ENCODE data around the gene LORICRIN. TPM values are rescaled to one million over a fixed set of nuclear protein-coding genes. Genes with fewer than 3 reads are reported as not detected.

The LORICRIN gene
- total RNA-seq, 6 donors from 2014 or later: not detected

DNA sequence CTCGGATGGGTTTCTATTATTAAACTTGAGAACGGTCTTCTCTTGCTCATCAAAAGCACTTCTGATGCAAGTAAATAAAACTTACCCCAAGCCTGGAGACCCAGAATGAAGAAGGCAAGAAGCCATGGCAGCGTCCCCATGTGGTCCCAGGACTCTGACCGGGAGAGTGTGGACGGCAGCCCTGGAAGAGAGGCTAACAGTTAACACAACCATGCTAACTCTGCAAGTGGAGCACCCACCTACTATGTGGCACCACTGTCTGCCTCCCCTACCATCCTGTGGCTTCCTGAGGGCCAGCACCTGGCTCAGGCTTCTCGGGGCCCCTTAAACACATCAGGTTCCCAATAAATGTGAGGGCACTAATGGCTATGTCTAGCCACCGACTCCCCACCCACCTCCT lies 51.0 kb downstream of the LORICRIN start:
- Histone ChIP-seq H3K9me3 (no peaks in the 10 kb centered on the region), H3K27me3 (no peaks in the 10 kb centered on the region), H3K4me3 (no peak overlapping the region), H3K4me1 (no peaks in the 10 kb centered on the region), H3K36me3 (no peaks in the 10 kb centered on the region), H3K27ac (no peak overlapping the region)
- ATAC-seq (ENCODE audit: low FRiP score in 2 of 2) (no peak), DNase-seq (no peak)
- 71 to 75% methylated on average over 7 of the region's 7 CpGs for WGBS, 2 donors
- no peak for TF ChIP-seq EP300 (IDR thresholded peaks at IDR 0.05)

Other genes with a start within 250 kb of the LORICRIN start
- gene SPRR1B, start 228.5 kb upstream of the LORICRIN start, total RNA-seq: not detected
- gene SPRR2D, start 218.6 kb upstream of the LORICRIN start, total RNA-seq: under 1 TPM in 1 of 6 donors, not detected in 5; 0.40 TPM
- gene SPRR2A, start 202.2 kb upstream of the LORICRIN start, total RNA-seq: not detected
- not detected for gene SPRR2B, start 188.1 kb upstream of the LORICRIN start, total RNA-seq
- not detected for gene SPRR2E, start 165.2 kb upstream of the LORICRIN start, total RNA-seq
- gene SPRR2F, start 146.2 kb upstream of the LORICRIN start, total RNA-seq: not detected
- not detected for gene SPRR2G, start 108.8 kb upstream of the LORICRIN start, total RNA-seq
- not detected for gene LELP1, start 56.3 kb upstream of the LORICRIN start, total RNA-seq
- not detected for gene PRR9, start 42.1 kb upstream of the LORICRIN start, total RNA-seq
- gene PGLYRP3, start 53.3 kb downstream of the LORICRIN start, total RNA-seq: not detected
- gene PGLYRP4, start 89.2 kb downstream of the LORICRIN start, total RNA-seq: not detected
- gene S100A9, start 98.2 kb downstream of the LORICRIN start, total RNA-seq: 1,000 to 10,000 TPM in 1 of 6 donors, 100 to 1,000 TPM in 5; 133 to 1,125 (median 606) TPM
- gene S100A12, start 115.9 kb downstream of the LORICRIN start, total RNA-seq: 10 to 100 TPM in 5 of 6 donors, 1 to 10 TPM in 1; 5.2 to 75.7 (median 32.1) TPM
- 100 to 1,000 TPM in 4 of 6 donors, 10 to 100 TPM in 2; 49.2 to 842 (median 194) TPM for gene S100A8, start 131.4 kb downstream of the LORICRIN start, total RNA-seq
- not detected for gene S100A7A, start 156.8 kb downstream of the LORICRIN start, total RNA-seq
- not detected for gene S100A7, start 201.0 kb downstream of the LORICRIN start, total RNA-seq

Data from upper lobe of left lung (tissue), 6 donors.